Measurements from ENCODE around the gene ST8SIA6. TPM values are rescaled to one million over a fixed set of nuclear protein-coding genes. Genes with fewer than 3 reads are reported as not detected.

The ST8SIA6 gene
- total and polyA plus RNA-seq, 9 of the 15 experiments (the other 6 are each of a cell fraction or from before 2014, with no cell fraction given), result 0.69 to 6.7 (median 5.0) TPM

DNA sequence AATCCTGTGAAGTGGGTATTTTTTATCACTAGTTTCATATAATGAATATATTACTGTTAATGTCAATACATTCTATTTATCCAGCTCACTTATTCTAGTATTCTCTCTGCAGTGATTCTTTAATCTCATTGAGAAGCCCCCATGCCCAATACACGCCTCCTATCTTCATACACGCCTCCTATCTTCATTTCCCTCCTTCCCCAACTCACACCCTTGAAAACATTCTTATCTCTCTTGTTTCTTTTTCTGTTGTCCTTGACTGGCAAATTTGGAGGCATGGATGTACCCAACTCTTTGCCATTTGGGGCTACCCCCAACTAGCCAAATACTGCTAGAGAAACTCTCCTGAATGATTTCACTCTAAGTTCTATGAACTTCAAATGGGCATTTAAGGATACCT, 40.5 kb downstream of the ST8SIA6 start:
- Histone ChIP-seq H3K9me1 (ENCODE audit: control insufficient read depth, insufficient read depth, low read length) (no peaks in the 10 kb centered on the region), H3K4me3 (no peak overlapping the region), H3K4me2 (ENCODE audit: insufficient read depth, low read length) (no peak overlapping the region), H3K27ac (ENCODE audit: extremely low read depth, low read depth, low read length) (no peak overlapping the region), H2AFZ (ENCODE audit: low read depth, low read length) (no peak overlapping the region), H3K9ac (ENCODE audit: insufficient read depth in 1 of 2, low read depth in 2 of 2, low read length in 2 of 2) (no peak overlapping the region), H3K36me3 (ENCODE audit: control insufficient read depth, insufficient read depth, low read length) (peaks cover 8% of the 10 kb centered on the region; the same call in 2 of the 3 replicates), H3K79me2 (ENCODE audit: control insufficient read depth, insufficient read depth, low read length) (no peaks in the 10 kb centered on the region), H3K9me3 (replicated peaks; ENCODE audit: control insufficient read depth, insufficient read depth, low read depth, low read length) (no peaks in the 10 kb centered on the region), H3K4me1 (replicated peaks in 1 of 2; ENCODE audit: control insufficient read depth in 2 of 2, insufficient read depth in 2 of 2, low read length in 2 of 2) (peaks cover 22 to 51% of the 10 kb centered on the region in 2 experiments; a peak in 4 of 5 replicates), H3K27me3 (ENCODE audit: control insufficient read depth in 2 of 2, insufficient read depth in 2 of 2, low read length in 2 of 2) (no peaks in the 10 kb centered on the region), H4K20me1 (replicated peaks; ENCODE audit: control insufficient read depth, insufficient read depth, low read length) (no peaks in the 10 kb centered on the region)
- DNase-seq (ENCODE audit: extremely low read depth in 1 of 4, low spot score in 3 of 4) (no peak), ATAC-seq (no peak), FAIRE-seq (no peak)
- 34% methylated on average over 2 of the region's 2 CpGs for WGBS (ENCODE audit: insufficient coverage, low coverage, missing lambda C conversion rate)
- no TSS peak for BruUV-seq (replicated peaks)
- in situ Hi-C loops (cut with MboI) (no loop called here), intact Hi-C loops (cut with micrococcal nuclease) (loop anchor here (5.0 kb wide), 1 partner anchor 122 kb away; no protein-coding TSS in a partner anchor)
- POLR2A ChIA-PET, result no interaction called here
- CTCF ChIA-PET (ENCODE audit: low intra/inter-chr PET ratio), result no interaction called here
- TF ChIP-seq HCFC1 (IDR thresholded peaks at IDR 0.05; ENCODE audit: low read depth, low read length) (no peak), ZNF354B (CRISPR knock-in tag; IDR thresholded peaks at IDR 0.05) (no peak), RCOR1 (IDR thresholded peaks at IDR 0.05; ENCODE audit: borderline replicate concordance in 1 of 2, low read depth in 2 of 2, low read length in 2 of 2) (peak in 1 of 2 experiments; percentile 9; a peak in 1 of 4 replicates), CEBPG (CRISPR knock-in tag; IDR thresholded peaks at IDR 0.05) (no peak), CEBPG (tag; conservative IDR thresholded peaks at IDR 0.05 in 1 of 2, IDR thresholded peaks at IDR 0.05 in 1 of 2) (no peak), ARID3B (CRISPR knock-in tag; IDR thresholded peaks at IDR 0.05; ENCODE audit: borderline replicate concordance) (no peak), CBFA2T3 (IDR thresholded peaks at IDR 0.05) (peak; percentile 45), ARID1B (IDR thresholded peaks at IDR 0.05) (peak; percentile 18; the same call in 1 of the 2 replicates), CHD2 (IDR thresholded peaks at IDR 0.05; ENCODE audit: low read depth, low read length) (no peak), DPF2 (IDR thresholded peaks at IDR 0.05) (peak; percentile 41; the same call in 1 of the 2 replicates)
- TF ChIP-seq, protein P1, sequence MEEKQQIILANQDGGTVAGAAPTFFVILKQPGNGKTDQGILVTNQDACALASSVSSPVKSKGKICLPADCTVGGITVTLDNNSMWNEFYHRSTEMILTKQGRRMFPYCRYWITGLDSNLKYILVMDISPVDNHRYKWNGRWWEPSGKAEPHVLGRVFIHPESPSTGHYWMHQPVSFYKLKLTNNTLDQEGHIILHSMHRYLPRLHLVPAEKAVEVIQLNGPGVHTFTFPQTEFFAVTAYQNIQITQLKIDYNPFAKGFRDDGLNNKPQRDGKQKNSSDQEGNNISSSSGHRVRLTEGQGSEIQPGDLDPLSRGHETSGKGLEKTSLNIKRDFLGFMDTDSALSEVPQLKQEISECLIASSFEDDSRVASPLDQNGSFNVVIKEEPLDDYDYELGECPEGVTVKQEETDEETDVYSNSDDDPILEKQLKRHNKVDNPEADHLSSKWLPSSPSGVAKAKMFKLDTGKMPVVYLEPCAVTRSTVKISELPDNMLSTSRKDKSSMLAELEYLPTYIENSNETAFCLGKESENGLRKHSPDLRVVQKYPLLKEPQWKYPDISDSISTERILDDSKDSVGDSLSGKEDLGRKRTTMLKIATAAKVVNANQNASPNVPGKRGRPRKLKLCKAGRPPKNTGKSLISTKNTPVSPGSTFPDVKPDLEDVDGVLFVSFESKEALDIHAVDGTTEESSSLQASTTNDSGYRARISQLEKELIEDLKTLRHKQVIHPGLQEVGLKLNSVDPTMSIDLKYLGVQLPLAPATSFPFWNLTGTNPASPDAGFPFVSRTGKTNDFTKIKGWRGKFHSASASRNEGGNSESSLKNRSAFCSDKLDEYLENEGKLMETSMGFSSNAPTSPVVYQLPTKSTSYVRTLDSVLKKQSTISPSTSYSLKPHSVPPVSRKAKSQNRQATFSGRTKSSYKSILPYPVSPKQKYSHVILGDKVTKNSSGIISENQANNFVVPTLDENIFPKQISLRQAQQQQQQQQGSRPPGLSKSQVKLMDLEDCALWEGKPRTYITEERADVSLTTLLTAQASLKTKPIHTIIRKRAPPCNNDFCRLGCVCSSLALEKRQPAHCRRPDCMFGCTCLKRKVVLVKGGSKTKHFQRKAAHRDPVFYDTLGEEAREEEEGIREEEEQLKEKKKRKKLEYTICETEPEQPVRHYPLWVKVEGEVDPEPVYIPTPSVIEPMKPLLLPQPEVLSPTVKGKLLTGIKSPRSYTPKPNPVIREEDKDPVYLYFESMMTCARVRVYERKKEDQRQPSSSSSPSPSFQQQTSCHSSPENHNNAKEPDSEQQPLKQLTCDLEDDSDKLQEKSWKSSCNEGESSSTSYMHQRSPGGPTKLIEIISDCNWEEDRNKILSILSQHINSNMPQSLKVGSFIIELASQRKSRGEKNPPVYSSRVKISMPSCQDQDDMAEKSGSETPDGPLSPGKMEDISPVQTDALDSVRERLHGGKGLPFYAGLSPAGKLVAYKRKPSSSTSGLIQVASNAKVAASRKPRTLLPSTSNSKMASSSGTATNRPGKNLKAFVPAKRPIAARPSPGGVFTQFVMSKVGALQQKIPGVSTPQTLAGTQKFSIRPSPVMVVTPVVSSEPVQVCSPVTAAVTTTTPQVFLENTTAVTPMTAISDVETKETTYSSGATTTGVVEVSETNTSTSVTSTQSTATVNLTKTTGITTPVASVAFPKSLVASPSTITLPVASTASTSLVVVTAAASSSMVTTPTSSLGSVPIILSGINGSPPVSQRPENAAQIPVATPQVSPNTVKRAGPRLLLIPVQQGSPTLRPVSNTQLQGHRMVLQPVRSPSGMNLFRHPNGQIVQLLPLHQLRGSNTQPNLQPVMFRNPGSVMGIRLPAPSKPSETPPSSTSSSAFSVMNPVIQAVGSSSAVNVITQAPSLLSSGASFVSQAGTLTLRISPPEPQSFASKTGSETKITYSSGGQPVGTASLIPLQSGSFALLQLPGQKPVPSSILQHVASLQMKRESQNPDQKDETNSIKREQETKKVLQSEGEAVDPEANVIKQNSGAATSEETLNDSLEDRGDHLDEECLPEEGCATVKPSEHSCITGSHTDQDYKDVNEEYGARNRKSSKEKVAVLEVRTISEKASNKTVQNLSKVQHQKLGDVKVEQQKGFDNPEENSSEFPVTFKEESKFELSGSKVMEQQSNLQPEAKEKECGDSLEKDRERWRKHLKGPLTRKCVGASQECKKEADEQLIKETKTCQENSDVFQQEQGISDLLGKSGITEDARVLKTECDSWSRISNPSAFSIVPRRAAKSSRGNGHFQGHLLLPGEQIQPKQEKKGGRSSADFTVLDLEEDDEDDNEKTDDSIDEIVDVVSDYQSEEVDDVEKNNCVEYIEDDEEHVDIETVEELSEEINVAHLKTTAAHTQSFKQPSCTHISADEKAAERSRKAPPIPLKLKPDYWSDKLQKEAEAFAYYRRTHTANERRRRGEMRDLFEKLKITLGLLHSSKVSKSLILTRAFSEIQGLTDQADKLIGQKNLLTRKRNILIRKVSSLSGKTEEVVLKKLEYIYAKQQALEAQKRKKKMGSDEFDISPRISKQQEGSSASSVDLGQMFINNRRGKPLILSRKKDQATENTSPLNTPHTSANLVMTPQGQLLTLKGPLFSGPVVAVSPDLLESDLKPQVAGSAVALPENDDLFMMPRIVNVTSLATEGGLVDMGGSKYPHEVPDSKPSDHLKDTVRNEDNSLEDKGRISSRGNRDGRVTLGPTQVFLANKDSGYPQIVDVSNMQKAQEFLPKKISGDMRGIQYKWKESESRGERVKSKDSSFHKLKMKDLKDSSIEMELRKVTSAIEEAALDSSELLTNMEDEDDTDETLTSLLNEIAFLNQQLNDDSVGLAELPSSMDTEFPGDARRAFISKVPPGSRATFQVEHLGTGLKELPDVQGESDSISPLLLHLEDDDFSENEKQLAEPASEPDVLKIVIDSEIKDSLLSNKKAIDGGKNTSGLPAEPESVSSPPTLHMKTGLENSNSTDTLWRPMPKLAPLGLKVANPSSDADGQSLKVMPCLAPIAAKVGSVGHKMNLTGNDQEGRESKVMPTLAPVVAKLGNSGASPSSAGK (IDR thresholded peaks at IDR 0.05), result peak; percentile 28; the same call in 1 of the 2 replicates

Data from K562 (cell line).